GM12892 (cell line): ENCODE data around the gene PEX14.

Experiments
- POLR2A ChIP-seq: IDR thresholded peaks from 2 replicates; pipeline ENCODE4 v1.6.1; 2011; ENCODE audit warnings: low read depth, low read length, control low read depth
- POLR2AphosphoS5 ChIP-seq: IDR thresholded peaks from 2 replicates; pipeline ENCODE4 v1.6.1; 2011; ENCODE audit warnings: low read depth, low read length, control low read depth

- no peak for TF ChIP-seq POLR2A
- no peak for TF ChIP-seq POLR2AphosphoS5
Measured at GRCh38 chr1:10598389-10598702, 123.6 kb downstream of the PEX14 start.
